ENCODE measurements around the gene EVI5L. TPM values are rescaled to one million over a fixed set of nuclear protein-coding genes. Genes with fewer than 3 reads are reported as not detected.

The EVI5L gene
- total and polyA plus RNA-seq, 4 donors = 1.4 to 5.0 (median 4.4) TPM

- peaks cover 0 to 9% (median 5%) of the 10 kb centered on the region in 4 donors for H3K4me1 ChIP-seq (ENCODE audit: control insufficient read depth in 4 of 4, insufficient read depth in 4 of 4, low read length in 3 of 4)
- no peak overlapping the region for H3K9ac ChIP-seq (ENCODE audit: low read depth in 1 of 2, low read length in 2 of 2)
- no peaks in the 10 kb centered on the region for H3K27me3 ChIP-seq (ENCODE audit: control insufficient read depth in 4 of 4, insufficient read depth in 4 of 4, low read length in 3 of 4)
- no peak for DNase-seq (ENCODE audit: low spot score)
- H3K9me3 ChIP-seq (ENCODE audit: control insufficient read depth in 4 of 4, low read length in 3 of 4) = no peaks in the 10 kb centered on the region
- WGBS = 71% methylated on average over 83 of the region's 83 CpGs
- H3K4me3 ChIP-seq (ENCODE audit: low read depth in 1 of 3, low read length in 3 of 3) = no peak overlapping the region
- no peak overlapping the region for H3K27ac ChIP-seq (ENCODE audit: low read depth in 1 of 2, low read length in 2 of 2)
- TF ChIP-seq HNF4A (conservative IDR thresholded peaks at IDR 0.05) = no peak
- no peak for TF ChIP-seq RAD21 (IDR thresholded peaks at IDR 0.05)
- TF ChIP-seq TAF1 (conservative IDR thresholded peaks at IDR 0.05) = no peak
- TF ChIP-seq EGR1 (IDR thresholded peaks at IDR 0.05; ENCODE audit: low read depth in 2 of 2) = no peak
- TF ChIP-seq, protein P1, sequence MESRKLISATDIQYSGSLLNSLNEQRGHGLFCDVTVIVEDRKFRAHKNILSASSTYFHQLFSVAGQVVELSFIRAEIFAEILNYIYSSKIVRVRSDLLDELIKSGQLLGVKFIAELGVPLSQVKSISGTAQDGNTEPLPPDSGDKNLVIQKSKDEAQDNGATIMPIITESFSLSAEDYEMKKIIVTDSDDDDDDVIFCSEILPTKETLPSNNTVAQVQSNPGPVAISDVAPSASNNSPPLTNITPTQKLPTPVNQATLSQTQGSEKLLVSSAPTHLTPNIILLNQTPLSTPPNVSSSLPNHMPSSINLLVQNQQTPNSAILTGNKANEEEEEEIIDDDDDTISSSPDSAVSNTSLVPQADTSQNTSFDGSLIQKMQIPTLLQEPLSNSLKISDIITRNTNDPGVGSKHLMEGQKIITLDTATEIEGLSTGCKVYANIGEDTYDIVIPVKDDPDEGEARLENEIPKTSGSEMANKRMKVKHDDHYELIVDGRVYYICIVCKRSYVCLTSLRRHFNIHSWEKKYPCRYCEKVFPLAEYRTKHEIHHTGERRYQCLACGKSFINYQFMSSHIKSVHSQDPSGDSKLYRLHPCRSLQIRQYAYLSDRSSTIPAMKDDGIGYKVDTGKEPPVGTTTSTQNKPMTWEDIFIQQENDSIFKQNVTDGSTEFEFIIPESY (IDR thresholded peaks at IDR 0.05) = no peak
- TF ChIP-seq RXRA (IDR thresholded peaks at IDR 0.05) = no peak
- TF ChIP-seq CTCF (IDR thresholded peaks at IDR 0.05; ENCODE audit: low read depth, low read length, missing input control) = no peak
- TF ChIP-seq SP1 (IDR thresholded peaks at IDR 0.05) = no peak
- TF ChIP-seq, protein P2, sequence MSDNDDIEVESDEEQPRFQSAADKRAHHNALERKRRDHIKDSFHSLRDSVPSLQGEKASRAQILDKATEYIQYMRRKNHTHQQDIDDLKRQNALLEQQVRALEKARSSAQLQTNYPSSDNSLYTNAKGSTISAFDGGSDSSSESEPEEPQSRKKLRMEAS (IDR thresholded peaks at IDR 0.05) = no peak
- no peak for TF ChIP-seq FOXA1 (IDR thresholded peaks at IDR 0.05)
- no peak for TF ChIP-seq HNF4G (IDR thresholded peaks at IDR 0.05)
- TF ChIP-seq NR2F2 (IDR thresholded peaks at IDR 0.05) = no peak
- peaks cover 0 to 1% (median 0%) of the 10 kb centered on the region in 4 donors for H3K36me3 ChIP-seq (ENCODE audit: control insufficient read depth in 4 of 4, insufficient read depth in 3 of 4, low read depth in 1 of 4, low read length in 3 of 4)
Observed at GRCh38 chr19:7863157-7863970, 33.3 kb downstream of the EVI5L start.

- Histone ChIP-seq H3K4me1 (ENCODE audit: control insufficient read depth in 4 of 4, insufficient read depth in 4 of 4, low read length in 3 of 4) (peaks cover 6 to 17% (median 8%) of the 10 kb centered on the region in 4 donors), H3K27ac (ENCODE audit: low read depth in 1 of 2, low read length in 2 of 2) (no peak overlapping the region), H3K9me3 (ENCODE audit: control insufficient read depth in 4 of 4, low read length in 3 of 4) (no peaks in the 10 kb centered on the region), H3K9ac (ENCODE audit: low read depth in 1 of 2, low read length in 2 of 2) (no peak overlapping the region), H3K36me3 (ENCODE audit: control insufficient read depth in 4 of 4, insufficient read depth in 3 of 4, low read depth in 1 of 4, low read length in 3 of 4) (peaks cover 0 to 1% (median 0%) of the 10 kb centered on the region in 4 donors), H3K4me3 (ENCODE audit: low read depth in 1 of 3, low read length in 3 of 3) (no peak overlapping the region), H3K27me3 (ENCODE audit: control insufficient read depth in 4 of 4, insufficient read depth in 4 of 4, low read length in 3 of 4) (no peaks in the 10 kb centered on the region)
- DNase-seq (ENCODE audit: low spot score) = no peak
- 82% methylated on average over 21 of the region's 21 CpGs for WGBS
- TF ChIP-seq HNF4G (IDR thresholded peaks at IDR 0.05) (no peak), RAD21 (IDR thresholded peaks at IDR 0.05) (no peak), NR2F2 (IDR thresholded peaks at IDR 0.05) (no peak), YY1 (IDR thresholded peaks at IDR 0.05) (no peak), GABPA (IDR thresholded peaks at IDR 0.05 in 1 of 2, conservative IDR thresholded peaks at IDR 0.05 in 1 of 2) (no peak), RXRA (IDR thresholded peaks at IDR 0.05) (no peak), FOXA1 (IDR thresholded peaks at IDR 0.05) (no peak), EGR1 (IDR thresholded peaks at IDR 0.05; ENCODE audit: low read depth in 2 of 2) (no peak)
- TF ChIP-seq, protein P2 (IDR thresholded peaks at IDR 0.05) = no peak
Observed at GRCh38 chr19:7863971-7864689, 34.1 kb downstream of the EVI5L start.
